Upper lobe of left lung (tissue), 4 donors: Measurements from ENCODE around the gene BEGAIN.

ENCODE experiments used
- POLR2A ChIP-seq, 4 donors: fragments of 450-650 bp; IDR thresholded peaks; one replicate each; pipeline ENCODE4 v1.5.1; 2016 to 2017; ENCODE audit warnings: antibody characterized with exemption in 4 of 4, mild to moderate bottlenecking in 2 of 4
- POLR2AphosphoS5 ChIP-seq, 2 donors: sonication (generic); formaldehyde crosslinking; IDR thresholded peaks; one replicate each; pipeline ENCODE4 v1.5.1; 2017; ENCODE audit warnings: antibody characterized with exemption in 2 of 2
- TF ChIP-seq, protein P1 (sequence below), 6 experiments: fragments of 450-650 bp in 4 of 6; fragments of 200-600 bp in 2 of 6; sonication (generic) in 2 of 6; IDR thresholded peaks; one replicate each; pipeline ENCODE4 v1.5.1; 2016 to 2019; ENCODE audit warnings: antibody characterized with exemption in 6 of 6

DNA sequence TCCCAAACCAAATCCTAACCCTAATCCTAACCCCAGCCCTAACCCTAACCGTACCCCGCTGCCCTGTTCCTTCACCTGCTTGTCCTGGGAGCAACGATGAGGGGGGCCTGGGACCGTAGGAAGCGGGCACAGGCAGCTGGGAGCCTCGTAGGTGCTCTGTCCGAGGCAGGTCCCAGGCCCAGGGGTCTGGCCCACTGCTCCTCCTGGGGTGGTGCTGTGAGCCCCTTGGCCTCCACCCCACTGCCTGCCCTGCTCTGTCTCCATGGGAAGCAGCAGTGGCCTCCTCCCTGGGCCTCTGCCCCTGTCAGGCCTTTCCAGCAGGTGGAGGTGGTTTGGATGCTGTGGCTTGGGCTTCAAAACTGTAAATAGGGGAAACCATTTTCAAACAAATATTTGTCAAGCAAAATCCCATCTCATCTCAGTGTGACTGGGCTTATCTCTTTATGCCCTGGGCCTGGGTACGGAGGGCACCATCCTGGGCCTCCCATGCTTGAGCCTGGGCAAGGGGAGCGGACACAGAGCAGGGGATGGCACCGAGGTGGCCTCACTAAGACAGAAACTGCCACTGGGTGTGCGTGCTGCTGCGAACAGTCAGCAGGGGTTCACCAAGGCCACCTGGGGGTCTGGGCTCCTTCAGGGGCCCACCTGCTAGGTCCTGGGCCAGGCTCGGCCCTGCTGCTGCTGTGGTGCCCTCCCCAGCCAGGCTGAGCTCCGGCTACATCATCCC is 3.7 kb upstream of the BEGAIN start:
- TF ChIP-seq, protein P1, sequence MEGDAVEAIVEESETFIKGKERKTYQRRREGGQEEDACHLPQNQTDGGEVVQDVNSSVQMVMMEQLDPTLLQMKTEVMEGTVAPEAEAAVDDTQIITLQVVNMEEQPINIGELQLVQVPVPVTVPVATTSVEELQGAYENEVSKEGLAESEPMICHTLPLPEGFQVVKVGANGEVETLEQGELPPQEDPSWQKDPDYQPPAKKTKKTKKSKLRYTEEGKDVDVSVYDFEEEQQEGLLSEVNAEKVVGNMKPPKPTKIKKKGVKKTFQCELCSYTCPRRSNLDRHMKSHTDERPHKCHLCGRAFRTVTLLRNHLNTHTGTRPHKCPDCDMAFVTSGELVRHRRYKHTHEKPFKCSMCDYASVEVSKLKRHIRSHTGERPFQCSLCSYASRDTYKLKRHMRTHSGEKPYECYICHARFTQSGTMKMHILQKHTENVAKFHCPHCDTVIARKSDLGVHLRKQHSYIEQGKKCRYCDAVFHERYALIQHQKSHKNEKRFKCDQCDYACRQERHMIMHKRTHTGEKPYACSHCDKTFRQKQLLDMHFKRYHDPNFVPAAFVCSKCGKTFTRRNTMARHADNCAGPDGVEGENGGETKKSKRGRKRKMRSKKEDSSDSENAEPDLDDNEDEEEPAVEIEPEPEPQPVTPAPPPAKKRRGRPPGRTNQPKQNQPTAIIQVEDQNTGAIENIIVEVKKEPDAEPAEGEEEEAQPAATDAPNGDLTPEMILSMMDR (IDR thresholded peaks at IDR 0.05): no peak
- no peak for TF ChIP-seq POLR2A (IDR thresholded peaks at IDR 0.05)
- no peak for TF ChIP-seq POLR2AphosphoS5 (IDR thresholded peaks at IDR 0.05)
